ENCODE data around the gene CCDC88B.

Gene CCDC88B

GRCh38 chr11:64327993-64328392 is 12.0 kb upstream of the CCDC88B start:
- H3K4me1 ChIP-seq (ENCODE audit: control insufficient read depth in 1 of 2, insufficient read depth in 2 of 2, low read length in 2 of 2), result peaks cover 0 to 8% of the 10 kb centered on the region in 2 donors
- no peaks in the 10 kb centered on the region for H3K27me3 ChIP-seq (ENCODE audit: low read depth, low read length)
- H3K4me3 ChIP-seq (ENCODE audit: low read depth in 1 of 2, low read length in 2 of 2), result no peak overlapping the region
- no peak overlapping the region for H3K27ac ChIP-seq (ENCODE audit: low read length)
- no peaks in the 10 kb centered on the region for H3K9me3 ChIP-seq (ENCODE audit: control insufficient read depth in 1 of 2, low read length in 2 of 2)
- peaks cover 0 to 3% of the 10 kb centered on the region in 2 donors for H3K36me3 ChIP-seq (ENCODE audit: control insufficient read depth in 1 of 2, insufficient read depth in 2 of 2, low read length in 2 of 2)

GRCh38 chr11:64330888-64331287 is 9.1 kb upstream of the CCDC88B start:
- peaks cover 0 to 8% of the 10 kb centered on the region in 2 donors for H3K4me1 ChIP-seq (ENCODE audit: control insufficient read depth in 1 of 2, insufficient read depth in 2 of 2, low read length in 2 of 2)
- no peak overlapping the region for H3K27ac ChIP-seq (ENCODE audit: low read length)
- H3K27me3 ChIP-seq (ENCODE audit: low read depth, low read length), result no peaks in the 10 kb centered on the region
- no peak overlapping the region for H3K4me3 ChIP-seq (ENCODE audit: low read depth in 1 of 2, low read length in 2 of 2)
- H3K36me3 ChIP-seq (ENCODE audit: control insufficient read depth in 1 of 2, insufficient read depth in 2 of 2, low read length in 2 of 2), result no peaks in the 10 kb centered on the region
- no peaks in the 10 kb centered on the region for H3K9me3 ChIP-seq (ENCODE audit: control insufficient read depth in 1 of 2, low read length in 2 of 2)

GRCh38 chr11:64331569-64332371 is 8.2 kb upstream of the CCDC88B start:
- Histone ChIP-seq H3K4me3 (ENCODE audit: low read depth in 1 of 2, low read length in 2 of 2) (no peak overlapping the region), H3K9me3 (ENCODE audit: control insufficient read depth in 1 of 2, low read length in 2 of 2) (no peaks in the 10 kb centered on the region), H3K27me3 (ENCODE audit: low read depth, low read length) (no peaks in the 10 kb centered on the region), H3K27ac (ENCODE audit: low read length) (no peak overlapping the region), H3K36me3 (ENCODE audit: control insufficient read depth in 1 of 2, insufficient read depth in 2 of 2, low read length in 2 of 2) (no peaks in the 10 kb centered on the region), H3K4me1 (ENCODE audit: control insufficient read depth in 1 of 2, insufficient read depth in 2 of 2, low read length in 2 of 2) (peaks cover 0 to 8% of the 10 kb centered on the region in 2 donors)

- Histone ChIP-seq H3K4me1 (ENCODE audit: control insufficient read depth in 1 of 2, insufficient read depth in 2 of 2, low read length in 2 of 2) (peaks cover 0 to 8% of the 10 kb centered on the region in 2 donors), H3K27ac (ENCODE audit: low read length) (no peak overlapping the region), H3K9me3 (ENCODE audit: control insufficient read depth in 1 of 2, low read length in 2 of 2) (no peaks in the 10 kb centered on the region), H3K36me3 (ENCODE audit: control insufficient read depth in 1 of 2, insufficient read depth in 2 of 2, low read length in 2 of 2) (no peaks in the 10 kb centered on the region), H3K4me3 (ENCODE audit: low read depth in 1 of 2, low read length in 2 of 2) (no peak overlapping the region), H3K27me3 (ENCODE audit: low read depth, low read length) (no peaks in the 10 kb centered on the region)
Observed at GRCh38 chr11:64333556-64333955, 6.4 kb upstream of the CCDC88B start.

- H3K4me1 ChIP-seq (ENCODE audit: control insufficient read depth in 1 of 2, insufficient read depth in 2 of 2, low read length in 2 of 2), result peaks cover 0 to 8% of the 10 kb centered on the region in 2 donors
- no peak overlapping the region for H3K4me3 ChIP-seq (ENCODE audit: low read depth in 1 of 2, low read length in 2 of 2)
- no peaks in the 10 kb centered on the region for H3K9me3 ChIP-seq (ENCODE audit: control insufficient read depth in 1 of 2, low read length in 2 of 2)
- no peaks in the 10 kb centered on the region for H3K27me3 ChIP-seq (ENCODE audit: low read depth, low read length)
- no peaks in the 10 kb centered on the region for H3K36me3 ChIP-seq (ENCODE audit: control insufficient read depth in 1 of 2, insufficient read depth in 2 of 2, low read length in 2 of 2)
- H3K27ac ChIP-seq (ENCODE audit: low read length), result no peak overlapping the region
Observed at GRCh38 chr11:64334764-64335735, 5.0 kb upstream of the CCDC88B start.

GRCh38 chr11:64337538-64338249 is 2.3 kb upstream of the CCDC88B start:
- no peak overlapping the region for H3K4me3 ChIP-seq (ENCODE audit: low read depth in 1 of 2, low read length in 2 of 2)
- H3K36me3 ChIP-seq (ENCODE audit: control insufficient read depth in 1 of 2, insufficient read depth in 2 of 2, low read length in 2 of 2), result no peaks in the 10 kb centered on the region
- no peaks in the 10 kb centered on the region for H3K27me3 ChIP-seq (ENCODE audit: low read depth, low read length)
- no peak overlapping the region for H3K27ac ChIP-seq (ENCODE audit: low read length)
- peaks cover 0 to 8% of the 10 kb centered on the region in 2 donors for H3K4me1 ChIP-seq (ENCODE audit: control insufficient read depth in 1 of 2, insufficient read depth in 2 of 2, low read length in 2 of 2)
- H3K9me3 ChIP-seq (ENCODE audit: control insufficient read depth in 1 of 2, low read length in 2 of 2), result no peaks in the 10 kb centered on the region

- Histone ChIP-seq H3K9me3 (ENCODE audit: control insufficient read depth in 1 of 2, low read length in 2 of 2) (no peaks in the 10 kb centered on the region), H3K27me3 (ENCODE audit: low read depth, low read length) (no peaks in the 10 kb centered on the region), H3K36me3 (ENCODE audit: control insufficient read depth in 1 of 2, insufficient read depth in 2 of 2, low read length in 2 of 2) (no peaks in the 10 kb centered on the region), H3K27ac (ENCODE audit: low read length) (no peak overlapping the region), H3K4me3 (ENCODE audit: low read depth in 1 of 2, low read length in 2 of 2) (no peak overlapping the region), H3K4me1 (ENCODE audit: control insufficient read depth in 1 of 2, insufficient read depth in 2 of 2, low read length in 2 of 2) (peaks cover 0 to 14% of the 10 kb centered on the region in 2 donors)
Observed at GRCh38 chr11:64338716-64339115, 1.3 kb upstream of the CCDC88B start.

GRCh38 chr11:64339286-64339685 is 718 bp upstream of the CCDC88B start:
- Histone ChIP-seq H3K27ac (ENCODE audit: low read length) (no peak overlapping the region), H3K4me3 (ENCODE audit: low read depth in 1 of 2, low read length in 2 of 2) (no peak overlapping the region), H3K4me1 (ENCODE audit: control insufficient read depth in 1 of 2, insufficient read depth in 2 of 2, low read length in 2 of 2) (peaks cover 0 to 14% of the 10 kb centered on the region in 2 donors), H3K9me3 (ENCODE audit: control insufficient read depth in 1 of 2, low read length in 2 of 2) (no peaks in the 10 kb centered on the region), H3K36me3 (ENCODE audit: control insufficient read depth in 1 of 2, insufficient read depth in 2 of 2, low read length in 2 of 2) (no peaks in the 10 kb centered on the region), H3K27me3 (ENCODE audit: low read depth, low read length) (no peaks in the 10 kb centered on the region)

GRCh38 chr11:64340671-64341335 is 799 bp downstream of the CCDC88B start:
- no peaks in the 10 kb centered on the region for H3K36me3 ChIP-seq (ENCODE audit: control insufficient read depth in 1 of 2, insufficient read depth in 2 of 2, low read length in 2 of 2)
- H3K4me1 ChIP-seq (ENCODE audit: control insufficient read depth in 1 of 2, insufficient read depth in 2 of 2, low read length in 2 of 2), result peaks cover 0 to 14% of the 10 kb centered on the region in 2 donors
- peak overlapping the region in 1 of 2 donors; percentile 53 for H3K4me3 ChIP-seq (ENCODE audit: low read depth in 1 of 2, low read length in 2 of 2)
- H3K27me3 ChIP-seq (ENCODE audit: low read depth, low read length), result no peaks in the 10 kb centered on the region
- H3K9me3 ChIP-seq (ENCODE audit: control insufficient read depth in 1 of 2, low read length in 2 of 2), result no peaks in the 10 kb centered on the region
- no peak overlapping the region for H3K27ac ChIP-seq (ENCODE audit: low read length)

- Histone ChIP-seq H3K9me3 (ENCODE audit: control insufficient read depth in 1 of 2, low read length in 2 of 2) (no peaks in the 10 kb centered on the region), H3K4me1 (ENCODE audit: control insufficient read depth in 1 of 2, insufficient read depth in 2 of 2, low read length in 2 of 2) (peaks cover 0 to 14% of the 10 kb centered on the region in 2 donors), H3K4me3 (ENCODE audit: low read depth in 1 of 2, low read length in 2 of 2) (peak overlapping the region in 1 of 2 donors; percentile 53), H3K27me3 (ENCODE audit: low read depth, low read length) (no peaks in the 10 kb centered on the region), H3K27ac (ENCODE audit: low read length) (no peak overlapping the region), H3K36me3 (ENCODE audit: control insufficient read depth in 1 of 2, insufficient read depth in 2 of 2, low read length in 2 of 2) (no peaks in the 10 kb centered on the region)
Observed at GRCh38 chr11:64341429-64341828, 1.4 kb downstream of the CCDC88B start.
